Prostate gland (tissue), 2 donors: ENCODE results near the gene KCND2. TPM values are rescaled to one million over a fixed set of nuclear protein-coding genes. Genes with fewer than 3 reads are reported as not detected.

ENCODE experiments used
- DNase-seq: peaks from one replicate; pipeline ENCODE4 v3.0.0-alpha.2; 2019; ENCODE audit warnings: low spot score
- H3K27ac ChIP-seq, 2 donors: fragments of 200-600 bp; sonication (generic); 2 replicates each; pipeline ENCODE4 v1.5.1; 2017 to 2019
- H3K27me3 ChIP-seq: fragments of 200-600 bp; sonication (generic); replicated peaks from 2 replicates; pipeline ENCODE4 v1.5.1; 2019; ENCODE audit not compliant: insufficient read depth
- H3K36me3 ChIP-seq, 2 donors: fragments of 200-600 bp; sonication (generic); 1 replicate in 1 of 2; 2 replicates in 1 of 2; pipeline versions ENCODE4 v1.5.1 to v1.8.1; 2017 to 2019
- H3K4me1 ChIP-seq: fragments of 200-600 bp; sonication (generic); replicated peaks from 2 replicates; pipeline ENCODE4 v1.5.1; 2019
- H3K4me3 ChIP-seq, 2 donors: fragments of 200-600 bp; sonication (generic); 2 replicates each; pipeline ENCODE4 v1.5.1; 2017 to 2019
- H3K9me3 ChIP-seq: fragments of 200-600 bp; sonication (generic); 2 replicates; pipeline ENCODE4 v1.5.1; 2017
- POLR2A ChIP-seq: fragments of 450-650 bp; IDR thresholded peaks from one replicate; pipeline ENCODE4 v1.6.1; 2016; ENCODE audit warnings: antibody characterized with exemption, mild to moderate bottlenecking
- POLR2AphosphoS5 ChIP-seq: sonication (generic); formaldehyde crosslinking; IDR thresholded peaks from one replicate; pipeline ENCODE4 v1.6.1; 2017; ENCODE audit warnings: antibody characterized with exemption
- WGBS: methylation state at CpG from one replicate; pipeline ENCODE4 v1.1.5; 2018; 5-methylcytosine and 5-hydroxymethylcytosine counted together
- intact Hi-C: fragments of 100-400 bp; cut with DNase I; formaldehyde crosslinking; loops from one replicate; pipeline ENCODE4 v1.14.2; 2022
- total RNA-seq, 2 donors: library from RNA; depleted of rRNA; stranded (reverse); fragments of >200 nt; gene quantifications; one replicate each; pipeline ENCODE4 v1.1.0, GENCODE V29; 2016
- TF ChIP-seq, protein P1 (sequence below), 4 experiments: fragments of 200-600 bp in 2 of 4; fragments of 450-650 bp in 2 of 4; sonication (generic) in 2 of 4; IDR thresholded peaks; 1 replicate in 3 of 4; 2 replicates in 1 of 4; pipeline ENCODE4 v1.5.1; 2016 to 2019; ENCODE audit warnings: antibody characterized with exemption in 4 of 4, mild to moderate bottlenecking in 2 of 4, moderate library complexity in 2 of 4

The KCND2 gene
- total RNA-seq, 2 donors from 2014 or later, result 3.0 TPM; not detected in 1

DNA sequence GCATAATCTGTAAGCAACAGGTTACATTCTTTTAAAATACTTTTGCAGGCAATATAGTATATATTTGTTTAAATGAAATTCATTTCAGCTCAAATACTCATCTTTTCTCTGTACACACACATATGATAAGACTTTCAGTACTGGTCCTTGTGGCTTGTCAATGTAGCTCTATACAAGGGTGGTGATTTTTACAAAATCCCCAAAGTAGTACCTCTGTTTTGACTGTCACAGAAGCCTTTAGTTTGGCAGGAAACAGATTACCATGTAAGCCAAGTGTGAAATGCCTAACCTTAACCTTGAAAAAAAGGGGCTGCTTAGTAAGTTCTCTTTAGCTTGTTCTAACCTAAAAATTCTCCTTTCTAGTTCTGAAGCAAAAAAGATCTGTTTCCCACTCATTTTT, 87.9 kb downstream of the KCND2 start:
- Histone ChIP-seq H3K27ac (no peak overlapping the region), H3K27me3 (no peaks in the 10 kb centered on the region), H3K4me1 (no peaks in the 10 kb centered on the region), H3K36me3 (no peaks in the 10 kb centered on the region), H3K9me3 (no peaks in the 10 kb centered on the region), H3K4me3 (no peak overlapping the region)
- intact Hi-C loops, result no loop called here
- no peak for DNase-seq
- no peak for TF ChIP-seq POLR2A
- no peak for TF ChIP-seq POLR2AphosphoS5
- TF ChIP-seq, protein P1, sequence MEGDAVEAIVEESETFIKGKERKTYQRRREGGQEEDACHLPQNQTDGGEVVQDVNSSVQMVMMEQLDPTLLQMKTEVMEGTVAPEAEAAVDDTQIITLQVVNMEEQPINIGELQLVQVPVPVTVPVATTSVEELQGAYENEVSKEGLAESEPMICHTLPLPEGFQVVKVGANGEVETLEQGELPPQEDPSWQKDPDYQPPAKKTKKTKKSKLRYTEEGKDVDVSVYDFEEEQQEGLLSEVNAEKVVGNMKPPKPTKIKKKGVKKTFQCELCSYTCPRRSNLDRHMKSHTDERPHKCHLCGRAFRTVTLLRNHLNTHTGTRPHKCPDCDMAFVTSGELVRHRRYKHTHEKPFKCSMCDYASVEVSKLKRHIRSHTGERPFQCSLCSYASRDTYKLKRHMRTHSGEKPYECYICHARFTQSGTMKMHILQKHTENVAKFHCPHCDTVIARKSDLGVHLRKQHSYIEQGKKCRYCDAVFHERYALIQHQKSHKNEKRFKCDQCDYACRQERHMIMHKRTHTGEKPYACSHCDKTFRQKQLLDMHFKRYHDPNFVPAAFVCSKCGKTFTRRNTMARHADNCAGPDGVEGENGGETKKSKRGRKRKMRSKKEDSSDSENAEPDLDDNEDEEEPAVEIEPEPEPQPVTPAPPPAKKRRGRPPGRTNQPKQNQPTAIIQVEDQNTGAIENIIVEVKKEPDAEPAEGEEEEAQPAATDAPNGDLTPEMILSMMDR (IDR thresholded peaks at IDR 0.05), result no peak

DNA sequence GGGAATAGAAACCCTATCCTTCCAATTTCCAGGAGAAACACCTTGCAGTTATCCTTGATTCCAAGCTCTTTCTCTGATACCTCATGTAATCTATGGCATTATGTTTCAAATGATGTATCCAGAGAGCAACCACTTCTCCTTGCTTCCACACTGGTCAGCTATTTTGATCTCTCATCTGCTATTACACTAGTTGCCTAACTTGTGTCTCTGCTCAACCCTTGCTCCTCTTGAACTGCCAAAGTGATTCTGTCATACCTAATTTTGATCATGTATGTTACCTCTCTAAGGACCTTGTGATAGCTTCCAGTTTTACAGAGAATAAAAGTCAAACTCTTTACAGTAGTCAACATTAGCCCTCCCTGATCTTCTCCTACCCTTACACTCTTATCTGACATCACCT, 90.4 kb downstream of the KCND2 start:
- Histone ChIP-seq H3K27ac (no peak overlapping the region), H3K4me1 (no peaks in the 10 kb centered on the region), H3K27me3 (no peaks in the 10 kb centered on the region), H3K36me3 (no peaks in the 10 kb centered on the region), H3K4me3 (no peak overlapping the region), H3K9me3 (no peaks in the 10 kb centered on the region)
- TF ChIP-seq, protein P1 (IDR thresholded peaks at IDR 0.05), result no peak
- TF ChIP-seq POLR2A (no peak), POLR2AphosphoS5 (no peak)
- intact Hi-C loops, result no loop called here
- DNase-seq, result no peak

DNA sequence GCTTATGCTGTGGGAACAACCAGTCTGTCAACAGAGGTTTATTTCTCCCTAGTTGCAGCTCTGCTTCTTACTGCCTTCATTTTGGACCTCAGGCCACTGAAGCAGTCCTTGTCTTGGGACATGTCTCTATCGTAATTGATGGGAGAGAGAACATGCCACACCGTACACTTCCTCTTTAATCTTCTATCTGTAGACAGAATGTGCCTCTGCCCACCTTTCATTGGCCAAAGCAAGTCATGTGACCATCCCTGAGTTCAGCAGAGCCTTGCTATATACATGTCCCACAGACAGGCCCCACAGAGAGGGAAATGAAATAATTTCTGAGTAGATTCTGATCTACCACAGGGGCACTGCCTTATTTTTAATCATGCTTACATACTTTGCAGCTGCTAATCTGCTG, 98.0 kb downstream of the KCND2 start:
- intact Hi-C loops, result no loop called here
- 97% methylated on average over 2 of the region's 2 CpGs for WGBS

DNA sequence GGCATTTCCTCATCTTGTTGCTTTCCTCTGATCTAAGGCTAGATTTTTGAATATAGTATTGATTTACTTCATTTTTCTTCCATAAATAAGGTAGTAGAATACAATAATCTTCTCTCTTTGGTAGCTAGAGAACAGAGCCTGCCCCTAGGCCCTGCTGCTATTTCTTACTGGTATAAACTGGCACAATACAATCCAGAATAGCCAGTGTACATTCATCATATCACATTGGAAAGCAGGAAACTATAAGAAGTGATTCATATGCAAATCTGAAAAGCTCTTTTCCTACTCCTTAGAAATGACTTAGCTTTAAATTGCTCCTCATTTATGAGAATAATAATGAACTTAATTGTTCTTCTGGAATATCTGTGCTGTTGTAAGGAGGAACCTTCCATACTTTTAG, 100.2 kb downstream of the KCND2 start:
- no peaks in the 10 kb centered on the region for H3K4me1 ChIP-seq
- intact Hi-C loops, result no loop called here
- H3K27ac ChIP-seq, result no peak overlapping the region
- no peak for DNase-seq
- no peaks in the 10 kb centered on the region for H3K9me3 ChIP-seq
- H3K27me3 ChIP-seq, result no peaks in the 10 kb centered on the region
- TF ChIP-seq POLR2A, result no peak
- TF ChIP-seq, protein P1 (IDR thresholded peaks at IDR 0.05), result no peak
- no peak for TF ChIP-seq POLR2AphosphoS5
- H3K4me3 ChIP-seq, result no peak overlapping the region
- H3K36me3 ChIP-seq, result no peaks in the 10 kb centered on the region

More for the DNA sequence above, 98.0 kb downstream of the KCND2 start:
- DNase-seq, result no peak
- Histone ChIP-seq H3K27me3 (no peaks in the 10 kb centered on the region), H3K4me3 (no peak overlapping the region), H3K27ac (no peak overlapping the region), H3K36me3 (no peaks in the 10 kb centered on the region), H3K4me1 (no peaks in the 10 kb centered on the region), H3K9me3 (no peaks in the 10 kb centered on the region)
- TF ChIP-seq POLR2A (no peak), POLR2AphosphoS5 (no peak)

DNA sequence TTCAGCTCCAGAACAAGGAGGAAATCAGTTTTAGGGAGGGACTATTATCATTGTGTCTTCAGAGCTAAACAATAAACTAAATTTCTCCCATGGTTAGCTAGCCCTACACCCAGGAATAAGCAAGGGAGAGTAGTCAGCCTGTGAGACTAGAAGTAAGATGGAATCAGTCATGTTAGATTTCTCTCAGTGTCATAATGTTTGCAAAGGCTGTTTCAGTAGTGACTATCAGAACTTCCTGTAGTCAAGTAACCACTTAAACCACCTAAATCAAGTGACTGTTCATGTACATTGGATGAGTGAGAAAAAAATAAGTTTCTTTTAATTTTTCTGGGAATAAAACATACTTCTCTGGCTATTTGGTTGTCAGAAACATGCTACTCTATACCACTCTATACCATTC, 121.6 kb downstream of the KCND2 start:
- intact Hi-C loops, result no loop called here
- no peaks in the 10 kb centered on the region for H3K36me3 ChIP-seq
- TF ChIP-seq, protein P1 (IDR thresholded peaks at IDR 0.05), result no peak
- TF ChIP-seq POLR2AphosphoS5 (no peak), POLR2A (no peak)

More for the DNA sequence above, 121.6 kb downstream of the KCND2 start:
- no peak overlapping the region for H3K4me3 ChIP-seq
- H3K27me3 ChIP-seq, result no peaks in the 10 kb centered on the region
- H3K9me3 ChIP-seq, result no peaks in the 10 kb centered on the region
- DNase-seq, result no peak
- H3K27ac ChIP-seq, result no peak overlapping the region
- H3K4me1 ChIP-seq, result no peaks in the 10 kb centered on the region
